Muscle of leg (tissue), 11 donors: ENCODE results near the gene BAIAP2L2. TPM values are rescaled to one million over a fixed set of nuclear protein-coding genes. Genes with fewer than 3 reads are reported as not detected.
"Not testable (repeated sequence)": the region's sequence is repeated elsewhere in the genome, so short reads cannot be mapped to it uniquely, and the experiment has no call there.

Experiments
- DNase-seq: peaks from one replicate; pipeline ENCODE4 v3.0.0; 2013
- H3K27ac ChIP-seq: one replicate; pipeline ENCODE4 v1.5.1; 2013; ENCODE audit warnings: mild to moderate bottlenecking, low read length, control low read depth
- H3K27me3 ChIP-seq: one replicate; pipeline ENCODE4 v1.6.1; 2013; ENCODE audit warnings: low read length; ENCODE audit not compliant: control insufficient read depth, insufficient read depth
- H3K36me3 ChIP-seq: one replicate; pipeline ENCODE4 v1.6.1; 2013; ENCODE audit warnings: low read length; ENCODE audit not compliant: control insufficient read depth, insufficient read depth
- H3K4me1 ChIP-seq: one replicate; pipeline ENCODE4 v1.6.1; 2013; ENCODE audit warnings: low read length; ENCODE audit not compliant: control insufficient read depth, insufficient read depth
- H3K4me3 ChIP-seq: one replicate; pipeline ENCODE4 v1.5.1; 2013; ENCODE audit warnings: low read length, control low read depth
- H3K9me3 ChIP-seq: replicated peaks from 2 replicates; pipeline ENCODE4 v1.6.1; 2013; ENCODE audit warnings: low read depth, low read length; ENCODE audit not compliant: control insufficient read depth
- WGBS: methylation state at CpG from one replicate; pipeline ENCODE4 v1.1.5; 2013; ENCODE audit warnings: missing lambda C conversion rate; ENCODE audit not compliant: insufficient coverage; 5-methylcytosine and 5-hydroxymethylcytosine counted together
- polyA plus RNA-seq, 8 donors: library from polyadenylated mRNA; unstranded; fragments of 120-200 nt; gene quantifications; one replicate each; pipeline versions ENCODE4 v1.2.1 to v1.2.3, GENCODE V29; 2013; ENCODE audit warnings: inconsistent platforms in 1 of 8, low replicate concordance in 1 of 8; ENCODE audit not compliant: insufficient read length in 8 of 8, insufficient read depth in 1 of 8
- total RNA-seq: library from RNA; stranded (reverse); fragments of 120-200 nt; gene quantifications from one replicate; pipeline ENCODE4 v1.2.4, GENCODE V29; 2013

The BAIAP2L2 gene
- total and polyA plus RNA-seq, 9 donors, result 0.22 to 6.4 (median 1.2) TPM

GRCh38 chr22:38037367-38038150 is 72.9 kb downstream of the BAIAP2L2 start:
- DNase-seq, H3K36me3 ChIP-seq, H3K9me3 ChIP-seq, H3K4me3 ChIP-seq, H3K27me3 ChIP-seq: not testable (repeated sequence)
- WGBS, result no CpG with 5 or more reads among the region's 13 CpGs
- Histone ChIP-seq H3K27ac (peak overlapping the region; percentile 7), H3K4me1 (peaks cover 33% of the 10 kb centered on the region)

GRCh38 chr22:38036392-38037062 is 74.0 kb downstream of the BAIAP2L2 start:
- Histone ChIP-seq H3K27ac (no peak overlapping the region), H3K9me3 (no peaks in the 10 kb centered on the region), H3K4me1 (peaks cover 33% of the 10 kb centered on the region), H3K27me3 (no peaks in the 10 kb centered on the region), H3K36me3 (no peaks in the 10 kb centered on the region), H3K4me3 (no peak overlapping the region)
- 38% methylated on average over 8 of the region's 10 CpGs for WGBS
- DNase-seq, result no peak

- Histone ChIP-seq H3K27ac (no peak overlapping the region), H3K4me1 (peaks cover 39% of the 10 kb centered on the region), H3K9me3 (no peaks in the 10 kb centered on the region), H3K4me3 (no peak overlapping the region), H3K36me3 (no peaks in the 10 kb centered on the region), H3K27me3 (no peaks in the 10 kb centered on the region)
- WGBS, result 78% methylated on average over 7 of the region's 9 CpGs
- DNase-seq, result no peak
Measured at GRCh38 chr22:38035530-38035885, 75.0 kb downstream of the BAIAP2L2 start.

Other genes starting within 250 kb of the BAIAP2L2 start
- gene MICALL1, start 204.4 kb downstream of the BAIAP2L2 start, total RNA-seq, result 21.7 TPM
- 10 to 100 TPM; 35.8 to 73.8 (median 51.1) TPM for gene MICALL1, start 204.4 kb downstream of the BAIAP2L2 start, polyA plus RNA-seq
- gene C22orf23, start 157.1 kb downstream of the BAIAP2L2 start, total RNA-seq, result 0.18 TPM
- 10 to 100 TPM in 4 of 8 donors, 1 to 10 TPM in 4; 7.7 to 15.2 (median 10.0) TPM for gene C22orf23, start 157.1 kb downstream of the BAIAP2L2 start, polyA plus RNA-seq
- 58.1 TPM for gene POLR2F, start 157.0 kb downstream of the BAIAP2L2 start, total RNA-seq
- 10 to 100 TPM; 45.3 to 55.1 (median 50.3) TPM for gene POLR2F, start 157.0 kb downstream of the BAIAP2L2 start, polyA plus RNA-seq
- 2.2 TPM for gene SOX10, start 126.1 kb downstream of the BAIAP2L2 start, total RNA-seq
- 10 to 100 TPM in 2 of 8 donors, 1 to 10 TPM in 6; 4.4 to 19.8 (median 8.1) TPM for gene SOX10, start 126.1 kb downstream of the BAIAP2L2 start, polyA plus RNA-seq
- 11.9 TPM for gene PICK1, start 53.3 kb downstream of the BAIAP2L2 start, total RNA-seq
- 10 to 100 TPM in 7 of 8 donors, 1 to 10 TPM in 1; 8.8 to 13.1 (median 10.4) TPM for gene PICK1, start 53.3 kb downstream of the BAIAP2L2 start, polyA plus RNA-seq
- 2.4 TPM for gene SLC16A8, start 26.5 kb downstream of the BAIAP2L2 start, total RNA-seq
- 1 to 10 TPM; 1.0 to 3.4 (median 2.2) TPM for gene SLC16A8, start 26.5 kb downstream of the BAIAP2L2 start, polyA plus RNA-seq
- gene PLA2G6, start 71.1 kb upstream of the BAIAP2L2 start, total RNA-seq, result 10.1 TPM
- 10 to 100 TPM in 4 of 8 donors, 1 to 10 TPM in 4; 6.3 to 14.2 (median 10.5) TPM for gene PLA2G6, start 71.1 kb upstream of the BAIAP2L2 start, polyA plus RNA-seq
- gene MAFF, start 91.3 kb upstream of the BAIAP2L2 start, total RNA-seq, result 3.5 TPM
- 1 to 10 TPM; 2.0 to 7.3 (median 4.7) TPM for gene MAFF, start 91.3 kb upstream of the BAIAP2L2 start, polyA plus RNA-seq
- gene TMEM184B, start 162.3 kb upstream of the BAIAP2L2 start, total RNA-seq, result 19.9 TPM
- 10 to 100 TPM; 55.2 to 78.6 (median 68.8) TPM for gene TMEM184B, start 162.3 kb upstream of the BAIAP2L2 start, polyA plus RNA-seq
- gene CSNK1E, start 206.7 kb upstream of the BAIAP2L2 start, total RNA-seq, result 68.8 TPM
- gene CSNK1E, start 206.7 kb upstream of the BAIAP2L2 start, polyA plus RNA-seq, result 100 to 1,000 TPM in 7 of 8 donors, 10 to 100 TPM in 1; 95.8 to 136 (median 117) TPM